Nephron progenitor cell (in vitro differentiated cells): ENCODE results near the gene WSCD2.
A peak's percentile ranks its signal among the peaks of the same experiment; 100 is the strongest.

ENCODE experiments used
- DNase-seq: peaks from one replicate; pipeline ENCODE4 v3.0.0; 2021
- H3K27ac Mint-ChIP-seq: 2 replicates; pipeline ENCODE4 v1.8.0; 2021; ENCODE audit warnings: mild to moderate bottlenecking, moderate library complexity, mixed read lengths
- H3K27me3 Mint-ChIP-seq: 2 replicates; pipeline ENCODE4 v1.8.0; 2021; ENCODE audit warnings: mild to moderate bottlenecking, low read depth, mixed read lengths; ENCODE audit not compliant: poor library complexity
- H3K36me3 Mint-ChIP-seq: 2 replicates; pipeline ENCODE4 v1.8.0; 2021; ENCODE audit warnings: low read depth, mixed read lengths
- H3K4me1 Mint-ChIP-seq: 2 replicates; pipeline ENCODE4 v1.8.0; 2021; ENCODE audit warnings: mixed read lengths
- H3K4me3 Mint-ChIP-seq: 2 replicates; pipeline ENCODE4 v1.8.0; 2021; ENCODE audit warnings: mild to moderate bottlenecking, moderate library complexity, mixed read lengths
- H3K9me3 Mint-ChIP-seq: 2 replicates; pipeline ENCODE4 v1.8.0; 2021; ENCODE audit warnings: mild to moderate bottlenecking, moderate library complexity, mixed read lengths
- CTCF ChIP-seq: fragments of 200-600 bp; sonication (generic); IDR thresholded peaks from 2 replicates; pipeline ENCODE4 v1.5.0; 2021; ENCODE audit warnings: antibody characterized with exemption

Gene WSCD2

GRCh38 chr12:108237272-108237671, 108.2 kb downstream of the WSCD2 start:
- H3K4me1 Mint-ChIP-seq: peaks cover 11% of the 10 kb centered on the region
- no peak overlapping the region for H3K27ac Mint-ChIP-seq
- no peaks in the 10 kb centered on the region for H3K36me3 Mint-ChIP-seq
- H3K9me3 Mint-ChIP-seq: peaks cover 12% of the 10 kb centered on the region
- peaks cover 37% of the 10 kb centered on the region for H3K27me3 Mint-ChIP-seq
- no peak overlapping the region for H3K4me3 Mint-ChIP-seq
- TF ChIP-seq CTCF: peak; percentile 24
- DNase-seq: no peak

- peaks cover 34% of the 10 kb centered on the region for H3K27me3 Mint-ChIP-seq
- peaks cover 13% of the 10 kb centered on the region for H3K4me1 Mint-ChIP-seq
- peaks cover 12% of the 10 kb centered on the region for H3K9me3 Mint-ChIP-seq
- no peak overlapping the region for H3K27ac Mint-ChIP-seq
- no peak for TF ChIP-seq CTCF
- no peaks in the 10 kb centered on the region for H3K36me3 Mint-ChIP-seq
- DNase-seq: no peak
- H3K4me3 Mint-ChIP-seq: no peak overlapping the region
Measured at GRCh38 chr12:108238474-108238873, 109.4 kb downstream of the WSCD2 start.

GRCh38 chr12:108239378-108239777, 110.3 kb downstream of the WSCD2 start:
- no peak overlapping the region for H3K4me3 Mint-ChIP-seq
- no peak for TF ChIP-seq CTCF
- H3K27ac Mint-ChIP-seq: peak overlapping the region; percentile 94
- peaks cover 31% of the 10 kb centered on the region for H3K27me3 Mint-ChIP-seq
- peaks cover 12% of the 10 kb centered on the region for H3K9me3 Mint-ChIP-seq
- peaks cover 13% of the 10 kb centered on the region for H3K4me1 Mint-ChIP-seq
- DNase-seq: no peak
- no peaks in the 10 kb centered on the region for H3K36me3 Mint-ChIP-seq

GRCh38 chr12:108240027-108240785, 111.1 kb downstream of the WSCD2 start:
- no peaks in the 10 kb centered on the region for H3K36me3 Mint-ChIP-seq
- peaks cover 13% of the 10 kb centered on the region for H3K4me1 Mint-ChIP-seq
- H3K4me3 Mint-ChIP-seq: no peak overlapping the region
- peaks cover 12% of the 10 kb centered on the region for H3K9me3 Mint-ChIP-seq
- peaks cover 25% of the 10 kb centered on the region for H3K27me3 Mint-ChIP-seq
- no peak overlapping the region for H3K27ac Mint-ChIP-seq
- no peak for TF ChIP-seq CTCF
- DNase-seq: no peak

GRCh38 chr12:108240928-108241327, 111.8 kb downstream of the WSCD2 start:
- TF ChIP-seq CTCF: no peak
- Mint-ChIP-seq H3K4me1 (peaks cover 13% of the 10 kb centered on the region), H3K27ac (no peak overlapping the region), H3K36me3 (no peaks in the 10 kb centered on the region), H3K27me3 (peaks cover 20% of the 10 kb centered on the region), H3K9me3 (peaks cover 12% of the 10 kb centered on the region), H3K4me3 (no peak overlapping the region)
- no peak for DNase-seq
